IMR-90 (cell line): Measurements from ENCODE around the gene BTLA. TPM values are rescaled to one million over a fixed set of nuclear protein-coding genes. Genes with fewer than 3 reads are reported as not detected.

Experiments
- ATAC-seq: fragments of 200-7000 bp; cut with Tn5 transposase; 2 replicates; pipeline ENCODE4 v1.9.1; 2020; ENCODE audit warnings: low read depth, mild to moderate bottlenecking, moderate library complexity
- BruUV-seq: library from RNA; stranded (reverse); fragments of 400-500 nt; replicated peaks from 2 replicates; lab custom pipeline; 2021; lab: Mats Ljungman, UMichigan
- CTCF ChIA-PET: fragments of 300-600 bp; formaldehyde crosslinking; extraction: SDS; loops from one replicate; lab custom pipeline; 2021; ENCODE audit warnings: antibody characterized with exemption; lab: Yijun Ruan, JAX
- POLR2A ChIA-PET: fragments of 300-600 bp; sonication (Branson Sonifier 250); formaldehyde crosslinking; loops from one replicate; lab custom pipeline; 2022; ENCODE audit warnings: antibody characterized with exemption; ENCODE audit not compliant: unreplicated experiment; lab: Charles Lee
- DNase-seq: peaks from one replicate; pipeline ENCODE4 v3.0.0; 2013
- H2AFZ ChIP-seq: replicated peaks from 2 replicates; pipeline ENCODE3; 2013; ENCODE audit warnings: low read length, mild to moderate bottlenecking; ENCODE audit not compliant: poor library complexity
- H2AK5ac ChIP-seq: 2 replicates; pipeline ENCODE4 v1.6.1; 2013; ENCODE audit warnings: low read depth, low read length, inconsistent platforms
- H2AK9ac ChIP-seq: replicated peaks from 2 replicates; pipeline ENCODE3; 2013; ENCODE audit warnings: mild to moderate bottlenecking, low read depth, low read length, moderate library complexity; ENCODE audit not compliant: poor library complexity
- H2BK120ac ChIP-seq: 2 replicates; pipeline ENCODE4 v1.6.1; 2013; ENCODE audit warnings: low read depth, low read length, inconsistent platforms
- H2BK15ac ChIP-seq: 3 replicates; pipeline ENCODE4 v1.6.1; 2013; ENCODE audit warnings: low read depth, low read length, inconsistent platforms
- H2BK20ac ChIP-seq: 2 replicates; pipeline ENCODE4 v1.6.1; 2013; ENCODE audit warnings: low read depth, mild to moderate bottlenecking, inconsistent platforms, low read length, moderate library complexity
- H2BK5ac ChIP-seq: 2 replicates; pipeline ENCODE4 v1.6.1; 2013; ENCODE audit warnings: mild to moderate bottlenecking, low read depth, low read length, inconsistent platforms; ENCODE audit not compliant: poor library complexity, severe bottlenecking
- H3K14ac ChIP-seq: replicated peaks from 2 replicates; pipeline ENCODE4 v1.6.1; 2013; ENCODE audit warnings: low read depth, low read length, inconsistent platforms
- H3K18ac ChIP-seq: 2 replicates; pipeline ENCODE4 v1.6.1; 2013; ENCODE audit warnings: low read depth, low read length, control low read depth
- H3K23ac ChIP-seq: 2 replicates; pipeline ENCODE4 v1.6.1; 2013; ENCODE audit warnings: low read depth, low read length, inconsistent platforms
- H3K27ac ChIP-seq: 2 replicates; pipeline ENCODE4 v1.5.1; 2013; ENCODE audit warnings: mild to moderate bottlenecking, control low read depth, low read length; ENCODE audit not compliant: insufficient read depth
- H3K27me3 ChIP-seq: 2 replicates; pipeline ENCODE4 v1.6.1; 2013; ENCODE audit warnings: low read length; ENCODE audit not compliant: control insufficient read depth, insufficient read depth
- H3K36me3 ChIP-seq: 2 replicates; pipeline ENCODE4 v1.6.1; 2013; ENCODE audit warnings: low read length, mixed read lengths; ENCODE audit not compliant: control insufficient read depth, insufficient read depth
- H3K4ac ChIP-seq: 2 replicates; pipeline ENCODE4 v1.6.1; 2013; ENCODE audit warnings: low read depth, low read length, inconsistent platforms
- H3K4me1 ChIP-seq: 2 replicates; pipeline ENCODE4 v1.6.1; 2013; ENCODE audit warnings: low read length, mixed read lengths; ENCODE audit not compliant: control insufficient read depth, insufficient read depth
- H3K4me2 ChIP-seq: 2 replicates; pipeline ENCODE4 v1.6.1; 2013; ENCODE audit warnings: low read depth, mild to moderate bottlenecking, control low read depth, low read length, moderate library complexity
- H3K4me3 ChIP-seq: 2 replicates; pipeline ENCODE4 v1.5.1; 2013; ENCODE audit warnings: low read depth, mild to moderate bottlenecking, control low read depth, low read length, moderate library complexity; ENCODE audit not compliant: insufficient read depth
- H3K56ac ChIP-seq: 2 replicates; pipeline ENCODE4 v1.6.1; 2013; ENCODE audit warnings: low read length, inconsistent platforms; ENCODE audit not compliant: insufficient read depth; ENCODE audit errors: extremely low read depth
- H3K79me1 ChIP-seq, 2 experiments: 2 replicates each; pipeline ENCODE4 v1.6.1; 2013; ENCODE audit warnings: low read length in 2 of 2, inconsistent platforms in 1 of 2, low read depth in 1 of 2
- H3K9ac ChIP-seq: 2 replicates; pipeline ENCODE4 v1.6.1; 2013; ENCODE audit warnings: low read depth, low read length, control low read depth
- H3K9me1 ChIP-seq: 2 replicates; pipeline ENCODE4 v1.6.1; 2013; ENCODE audit warnings: low read length, inconsistent platforms; ENCODE audit not compliant: insufficient read depth
- H3K9me3 ChIP-seq: 2 replicates; pipeline ENCODE4 v1.6.1; 2013; ENCODE audit warnings: low read length; ENCODE audit not compliant: control insufficient read depth, insufficient read depth
- H4K20me1 ChIP-seq: 2 replicates; pipeline ENCODE4 v1.6.1; 2013; ENCODE audit warnings: low read length, inconsistent platforms; ENCODE audit not compliant: insufficient read depth
- H4K5ac ChIP-seq: 2 replicates; pipeline ENCODE4 v1.6.1; 2013; ENCODE audit warnings: mild to moderate bottlenecking, low read depth, low read length, control low read depth
- H4K8ac ChIP-seq, 2 experiments: 2 replicates each; pipeline ENCODE4 v1.6.1; 2013; ENCODE audit warnings: low read depth in 2 of 2, low read length in 2 of 2, control low read depth in 1 of 2, inconsistent platforms in 1 of 2
- H4K91ac ChIP-seq: 2 replicates; pipeline ENCODE4 v1.6.1; 2013; ENCODE audit warnings: low read depth, low read length, inconsistent platforms; ENCODE audit not compliant: insufficient read depth
- BHLHE40 ChIP-seq: fragments of 150-350 bp; IDR thresholded peaks from 2 replicates; pipeline ENCODE4 v1.6.1; 2016; ENCODE audit warnings: mild to moderate bottlenecking, low read depth, low read length
- CEBPB ChIP-seq: IDR thresholded peaks from 2 replicates; pipeline ENCODE4 v1.6.1; 2012; ENCODE audit warnings: low read depth, low read length, improper control_type of control experiment
- FOS ChIP-seq: fragments of 150-350 bp; IDR thresholded peaks from 2 replicates; pipeline ENCODE4 v1.6.1; 2016; ENCODE audit warnings: low read depth, low read length
- MAFK ChIP-seq: IDR thresholded peaks from 2 replicates; pipeline ENCODE4 v1.6.1; 2012; ENCODE audit warnings: low read depth, low read length, improper control_type of control experiment
- MAZ ChIP-seq: IDR thresholded peaks from 2 replicates; pipeline ENCODE4 v1.6.1; 2012; ENCODE audit warnings: low read depth, mild to moderate bottlenecking, low read length, improper control_type of control experiment, moderate library complexity, borderline replicate concordance
- MXI1 ChIP-seq: IDR thresholded peaks from 2 replicates; pipeline ENCODE4 v1.6.1; 2012; ENCODE audit warnings: low read depth, mild to moderate bottlenecking, low read length, moderate library complexity, borderline replicate concordance
- NFE2L2 ChIP-seq: fragments of 150-350 bp; IDR thresholded peaks from 2 replicates; pipeline ENCODE4 v1.6.1; 2016; ENCODE audit warnings: low read depth, mild to moderate bottlenecking, low read length
- RAD21 ChIP-seq: IDR thresholded peaks from 2 replicates; pipeline ENCODE4 v1.6.1; 2012; ENCODE audit warnings: low read length, improper control_type of control experiment
- RCOR1 ChIP-seq: IDR thresholded peaks from 2 replicates; pipeline ENCODE4 v1.6.1; 2012; ENCODE audit warnings: mild to moderate bottlenecking, low read length, improper control_type of control experiment; ENCODE audit not compliant: insufficient replicate concordance
- RFX5 ChIP-seq: IDR thresholded peaks from 2 replicates; pipeline ENCODE4 v1.8.0; 2012; ENCODE audit warnings: low read depth, mild to moderate bottlenecking, low read length, moderate library complexity
- SMC3 ChIP-seq: fragments of 150-350 bp; IDR thresholded peaks from 2 replicates; pipeline ENCODE4 v1.6.1; 2016; ENCODE audit warnings: low read depth, mild to moderate bottlenecking, antibody characterized with exemption, low read length, moderate library complexity
- WGBS, 2 experiments: methylation state at CpG; one replicate each; pipeline versions ENCODE4 v1.1.5 to v1.1.7; 2013; ENCODE audit warnings: missing lambda C conversion rate in 2 of 2; ENCODE audit not compliant: insufficient read length in 1 of 2; ENCODE audit errors: extremely low coverage in 2 of 2; 5-methylcytosine and 5-hydroxymethylcytosine counted together
- dilution Hi-C: fragments of 300-500 bp; cut with HindIII; formaldehyde crosslinking; loops from one replicate; pipeline ENCODE4 v1.14.3; 2018; ENCODE audit warnings: low sequenced_read_pairs; ENCODE audit not compliant: unreplicated experiment
- in situ Hi-C: fragments of 300-500 bp; cut with MboI; formaldehyde crosslinking; loops from 3 replicates; pipeline ENCODE4 v1.14.3; 2019; ENCODE audit warnings: low sequenced_read_pairs, inconsistent platforms, mixed read lengths
- intact Hi-C: fragments of 100-400 bp; cut with micrococcal nuclease; formaldehyde crosslinking; loops from 2 replicates; pipeline ENCODE4 v1.10.0; 2022
- polyA plus RNA-seq, 3 experiments: library from polyadenylated mRNA; depleted of rRNA; stranded (reverse); fragments of >200 nt; gene quantifications; 2 replicates each; pipeline ENCODE4 v1.2.3, GENCODE V29; 2012; ENCODE audit warnings: low replicate concordance in 1 of 3
- total RNA-seq: library from RNA; depleted of rRNA; stranded (reverse); fragments of >200 nt; gene quantifications from 2 replicates; pipeline ENCODE4 v1.2.3, GENCODE V29; 2012
- TF ChIP-seq, protein P1 (sequence below): conservative IDR thresholded peaks from 2 replicates; pipeline ENCODE4 v1.5.1; 2012; ENCODE audit warnings: mild to moderate bottlenecking, low read depth, low read length, improper control_type of control experiment
- TF ChIP-seq, protein P2 (sequence below): fragments of 150-350 bp; IDR thresholded peaks from 2 replicates; pipeline ENCODE4 v1.6.1; 2016; ENCODE audit warnings: low read depth, mild to moderate bottlenecking, low read length, moderate library complexity, borderline replicate concordance
- TF ChIP-seq, protein P3 (sequence below): fragments of 150-350 bp; IDR thresholded peaks from 2 replicates; pipeline ENCODE4 v1.6.1; 2017; ENCODE audit warnings: mild to moderate bottlenecking, antibody characterized with exemption, low read length, low read depth

The BTLA gene
- total and polyA plus RNA-seq, 2 of the 4 experiments (the other 2 are of a cell fraction), result not detected

GRCh38 chr3:112463250-112463649 lies 36.0 kb downstream of the BTLA start:
- Histone ChIP-seq H3K14ac (no peak overlapping the region), H3K4ac (no peak overlapping the region), H3K36me3 (no peaks in the 10 kb centered on the region), H2AFZ (no peak overlapping the region), H3K9me3 (no peaks in the 10 kb centered on the region), H3K9ac (no peak overlapping the region), H3K23ac (no peak overlapping the region), H3K18ac (no peak overlapping the region), H4K91ac (no peak overlapping the region), H2AK9ac (no peak overlapping the region), H3K27ac (no peak overlapping the region), H2BK20ac (no peak overlapping the region), H4K8ac (no peak overlapping the region), H2BK5ac (no peak overlapping the region), H3K4me2 (no peak overlapping the region), H3K27me3 (no peaks in the 10 kb centered on the region; the same call in 1 of the 2 replicates), H2AK5ac (no peak overlapping the region), H4K5ac (no peak overlapping the region), H4K20me1 (no peaks in the 10 kb centered on the region), H3K56ac (no peak overlapping the region), H2BK120ac (no peak overlapping the region), H3K9me1 (no peaks in the 10 kb centered on the region), H3K4me1 (no peaks in the 10 kb centered on the region), H3K4me3 (no peak overlapping the region), H2BK15ac (no peak overlapping the region), H3K79me1 (no peaks in the 10 kb centered on the region)
- intact Hi-C loops, result no loop called here
- POLR2A ChIA-PET, result no interaction called here
- WGBS, 2 experiments, result 60% methylated on average over 1 of the region's 5 CpGs; no CpG with 5 or more reads in 1 of the 2 experiments
- DNase-seq (no peak), ATAC-seq (no peak)
- no TSS peak for BruUV-seq
- CTCF ChIA-PET, result no interaction called here
- in situ Hi-C loops, result no loop called here
- no peak for TF ChIP-seq BHLHE40
- TF ChIP-seq RAD21, result no peak
- no peak for TF ChIP-seq FOS
- no peak for TF ChIP-seq RFX5
- TF ChIP-seq MAFK, result no peak
- no peak for TF ChIP-seq CEBPB
- no peak for TF ChIP-seq MAZ
- TF ChIP-seq, protein P1, sequence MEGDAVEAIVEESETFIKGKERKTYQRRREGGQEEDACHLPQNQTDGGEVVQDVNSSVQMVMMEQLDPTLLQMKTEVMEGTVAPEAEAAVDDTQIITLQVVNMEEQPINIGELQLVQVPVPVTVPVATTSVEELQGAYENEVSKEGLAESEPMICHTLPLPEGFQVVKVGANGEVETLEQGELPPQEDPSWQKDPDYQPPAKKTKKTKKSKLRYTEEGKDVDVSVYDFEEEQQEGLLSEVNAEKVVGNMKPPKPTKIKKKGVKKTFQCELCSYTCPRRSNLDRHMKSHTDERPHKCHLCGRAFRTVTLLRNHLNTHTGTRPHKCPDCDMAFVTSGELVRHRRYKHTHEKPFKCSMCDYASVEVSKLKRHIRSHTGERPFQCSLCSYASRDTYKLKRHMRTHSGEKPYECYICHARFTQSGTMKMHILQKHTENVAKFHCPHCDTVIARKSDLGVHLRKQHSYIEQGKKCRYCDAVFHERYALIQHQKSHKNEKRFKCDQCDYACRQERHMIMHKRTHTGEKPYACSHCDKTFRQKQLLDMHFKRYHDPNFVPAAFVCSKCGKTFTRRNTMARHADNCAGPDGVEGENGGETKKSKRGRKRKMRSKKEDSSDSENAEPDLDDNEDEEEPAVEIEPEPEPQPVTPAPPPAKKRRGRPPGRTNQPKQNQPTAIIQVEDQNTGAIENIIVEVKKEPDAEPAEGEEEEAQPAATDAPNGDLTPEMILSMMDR, result no peak
- TF ChIP-seq RCOR1, result no peak
- no peak for TF ChIP-seq NFE2L2
- no peak for TF ChIP-seq MXI1
- TF ChIP-seq, protein P2, sequence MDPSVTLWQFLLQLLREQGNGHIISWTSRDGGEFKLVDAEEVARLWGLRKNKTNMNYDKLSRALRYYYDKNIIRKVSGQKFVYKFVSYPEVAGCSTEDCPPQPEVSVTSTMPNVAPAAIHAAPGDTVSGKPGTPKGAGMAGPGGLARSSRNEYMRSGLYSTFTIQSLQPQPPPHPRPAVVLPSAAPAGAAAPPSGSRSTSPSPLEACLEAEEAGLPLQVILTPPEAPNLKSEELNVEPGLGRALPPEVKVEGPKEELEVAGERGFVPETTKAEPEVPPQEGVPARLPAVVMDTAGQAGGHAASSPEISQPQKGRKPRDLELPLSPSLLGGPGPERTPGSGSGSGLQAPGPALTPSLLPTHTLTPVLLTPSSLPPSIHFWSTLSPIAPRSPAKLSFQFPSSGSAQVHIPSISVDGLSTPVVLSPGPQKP, result no peak
- TF ChIP-seq, protein P3, sequence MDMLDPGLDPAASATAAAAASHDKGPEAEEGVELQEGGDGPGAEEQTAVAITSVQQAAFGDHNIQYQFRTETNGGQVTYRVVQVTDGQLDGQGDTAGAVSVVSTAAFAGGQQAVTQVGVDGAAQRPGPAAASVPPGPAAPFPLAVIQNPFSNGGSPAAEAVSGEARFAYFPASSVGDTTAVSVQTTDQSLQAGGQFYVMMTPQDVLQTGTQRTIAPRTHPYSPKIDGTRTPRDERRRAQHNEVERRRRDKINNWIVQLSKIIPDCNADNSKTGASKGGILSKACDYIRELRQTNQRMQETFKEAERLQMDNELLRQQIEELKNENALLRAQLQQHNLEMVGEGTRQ, result no peak
- no peak for TF ChIP-seq SMC3
- dilution Hi-C loops, result no loop called here
